ENCODE results near the gene PCP2. TPM values are rescaled to one million over a fixed set of nuclear protein-coding genes. Genes with fewer than 3 reads are reported as not detected.

PCP2 gene
- total RNA-seq, 4 donors from 2014 or later, result not detected

GRCh38 chr19:7650148-7650547 lies 16.6 kb upstream of the PCP2 start:
- in situ Hi-C loops (cut with MboI; ENCODE audit: low sequenced_read_pairs in 4 of 4) (loop anchor here in 1 of 4 donors (10.0 kb wide), 1 partner anchor 155 kb away; no protein-coding TSS in a partner anchor), intact Hi-C loops (cut with DNase I; ENCODE audit: low total_unique reads) (no loop called here)
- Histone ChIP-seq H3K36me3 (no peaks in the 10 kb centered on the region), H3K4me3 (no peak overlapping the region), H3K27ac (no peak overlapping the region), H3K4me1 (peaks cover 0 to 4% of the 10 kb centered on the region in 2 donors), H3K9me3 (no peaks in the 10 kb centered on the region), H3K27me3 (peaks cover 0 to 1% (median 0%) of the 10 kb centered on the region in 3 donors)
- ATAC-seq, result no peak
- TF ChIP-seq CTCF (IDR thresholded peaks at IDR 0.05 in 4 of 5, conservative IDR thresholded peaks at IDR 0.05 in 1 of 5) (no peak), POLR2A (IDR thresholded peaks at IDR 0.05) (no peak)
- no peak for DNase-seq

GRCh38 chr19:7648265-7649014 lies 14.9 kb upstream of the PCP2 start:
- ATAC-seq, result no peak
- in situ Hi-C loops (cut with MboI; ENCODE audit: low sequenced_read_pairs in 4 of 4), result no loop called here
- H3K27me3 ChIP-seq, result peaks cover 0 to 2% (median 0%) of the 10 kb centered on the region in 3 donors
- intact Hi-C loops (cut with DNase I; ENCODE audit: low total_unique reads), result no loop called here
- H3K9me3 ChIP-seq, result no peaks in the 10 kb centered on the region
- TF ChIP-seq POLR2A (IDR thresholded peaks at IDR 0.05) (no peak), CTCF (IDR thresholded peaks at IDR 0.05 in 4 of 5, conservative IDR thresholded peaks at IDR 0.05 in 1 of 5) (no peak)
- DNase-seq, result no peak
- H3K4me1 ChIP-seq, result peaks cover 0 to 4% of the 10 kb centered on the region in 2 donors
- H3K4me3 ChIP-seq, result no peak overlapping the region
- H3K36me3 ChIP-seq, result no peaks in the 10 kb centered on the region
- H3K27ac ChIP-seq, result no peak overlapping the region

GRCh38 chr19:7647156-7647555 lies 13.6 kb upstream of the PCP2 start:
- intact Hi-C loops (cut with DNase I; ENCODE audit: low total_unique reads) (no loop called here), in situ Hi-C loops (cut with MboI; ENCODE audit: low sequenced_read_pairs in 4 of 4) (no loop called here)
- Histone ChIP-seq H3K27ac (no peak overlapping the region), H3K4me1 (no peaks in the 10 kb centered on the region), H3K36me3 (no peaks in the 10 kb centered on the region), H3K27me3 (peaks cover 0 to 2% (median 0%) of the 10 kb centered on the region in 3 donors), H3K9me3 (no peaks in the 10 kb centered on the region), H3K4me3 (no peak overlapping the region)
- ATAC-seq, result no peak
- TF ChIP-seq CTCF (IDR thresholded peaks at IDR 0.05 in 4 of 5, conservative IDR thresholded peaks at IDR 0.05 in 1 of 5) (no peak), POLR2A (IDR thresholded peaks at IDR 0.05) (no peak)
- DNase-seq, result no peak

GRCh38 chr19:7646426-7646700 lies 12.8 kb upstream of the PCP2 start:
- in situ Hi-C loops (cut with MboI; ENCODE audit: low sequenced_read_pairs in 4 of 4), result no loop called here
- H3K9me3 ChIP-seq, result no peaks in the 10 kb centered on the region
- intact Hi-C loops (cut with DNase I; ENCODE audit: low total_unique reads), result no loop called here
- H3K4me1 ChIP-seq, result no peaks in the 10 kb centered on the region
- DNase-seq, result no peak
- no peak for ATAC-seq
- TF ChIP-seq POLR2A (IDR thresholded peaks at IDR 0.05) (no peak), CTCF (IDR thresholded peaks at IDR 0.05 in 4 of 5, conservative IDR thresholded peaks at IDR 0.05 in 1 of 5) (no peak)
- no peak overlapping the region for H3K27ac ChIP-seq
- H3K36me3 ChIP-seq, result no peaks in the 10 kb centered on the region
- H3K27me3 ChIP-seq, result peaks cover 0 to 2% (median 0%) of the 10 kb centered on the region in 3 donors
- no peak overlapping the region for H3K4me3 ChIP-seq

All from gastrocnemius medialis (tissue), 4 donors.